H9 (cell line): ENCODE measurements around the gene PLEKHG1. TPM values are rescaled to one million over a fixed set of nuclear protein-coding genes. Genes with fewer than 3 reads are reported as not detected.

ENCODE experiments used
- DNase-seq: peaks from one replicate; pipeline ENCODE4 v3.0.0-alpha.2; 2017
- H2AFZ ChIP-seq: one replicate; pipeline ENCODE4 v1.6.1; 2013; ENCODE audit warnings: mild to moderate bottlenecking, low read length, control low read depth, moderate library complexity
- H2AK5ac ChIP-seq: 2 replicates; pipeline ENCODE4 v1.6.1; 2013; ENCODE audit warnings: low read length, control low read depth, mixed read lengths; ENCODE audit not compliant: insufficient read length
- H2BK120ac ChIP-seq: one replicate; pipeline ENCODE4 v1.6.1; 2013; ENCODE audit warnings: low read depth, mild to moderate bottlenecking, low read length, control low read depth, inconsistent platforms; ENCODE audit not compliant: poor library complexity, severe bottlenecking
- H2BK12ac ChIP-seq: 2 replicates; pipeline ENCODE4 v1.6.1; 2013; ENCODE audit warnings: low read length, control low read depth, mixed read lengths, low read depth; ENCODE audit not compliant: insufficient read length
- H2BK15ac ChIP-seq: 2 replicates; pipeline ENCODE4 v1.6.1; 2013; ENCODE audit warnings: low read depth, low read length, control low read depth
- H2BK20ac ChIP-seq: one replicate; pipeline ENCODE4 v1.6.1; 2013; ENCODE audit warnings: low read depth, mild to moderate bottlenecking, low read length, control low read depth, inconsistent platforms; ENCODE audit not compliant: poor library complexity, severe bottlenecking
- H2BK5ac ChIP-seq: 2 replicates; pipeline ENCODE4 v1.6.1; 2013; ENCODE audit warnings: low read length, control low read depth, mixed read lengths; ENCODE audit not compliant: insufficient read length
- H3K14ac ChIP-seq: 2 replicates; pipeline ENCODE4 v1.6.1; 2013; ENCODE audit warnings: low read length, control low read depth; ENCODE audit not compliant: insufficient read depth
- H3K18ac ChIP-seq: 2 replicates; pipeline ENCODE4 v1.6.1; 2013; ENCODE audit warnings: low read depth, mild to moderate bottlenecking, mixed read lengths, low read length, control low read depth; ENCODE audit not compliant: insufficient read length
- H3K23ac ChIP-seq: 2 replicates; pipeline ENCODE4 v1.6.1; 2013; ENCODE audit warnings: low read length, control low read depth, mixed read lengths, low read depth; ENCODE audit not compliant: insufficient read length
- H3K23me2 ChIP-seq: 2 replicates; pipeline ENCODE4 v1.6.1; 2013; ENCODE audit warnings: low read depth, mild to moderate bottlenecking, mixed read lengths, low read length, control low read depth; ENCODE audit not compliant: insufficient read length, poor library complexity, severe bottlenecking
- H3K27ac ChIP-seq: 2 replicates; pipeline ENCODE4 v1.5.1; 2013; ENCODE audit warnings: low read length, control low read depth, mixed read lengths, low read depth; ENCODE audit not compliant: insufficient read length
- H3K27me3 ChIP-seq: 2 replicates; pipeline ENCODE4 v1.6.1; 2013; ENCODE audit warnings: low read length, control low read depth, inconsistent platforms; ENCODE audit not compliant: insufficient read depth
- H3K4ac ChIP-seq: 2 replicates; pipeline ENCODE4 v1.6.1; 2013; ENCODE audit warnings: low read depth, mild to moderate bottlenecking, control low read depth, inconsistent platforms, low read length, moderate library complexity
- H3K4me1 ChIP-seq: 2 replicates; pipeline ENCODE4 v1.6.1; 2013; ENCODE audit warnings: low read length, control low read depth, inconsistent platforms; ENCODE audit not compliant: insufficient read depth
- H3K4me2 ChIP-seq: 2 replicates; pipeline ENCODE4 v1.6.1; 2013; ENCODE audit warnings: low read length, control low read depth, mixed read lengths; ENCODE audit not compliant: insufficient read length, insufficient read depth
- H3K56ac ChIP-seq: 2 replicates; pipeline ENCODE4 v1.6.1; 2013; ENCODE audit warnings: low read depth, mild to moderate bottlenecking, mixed read lengths, low read length, control low read depth; ENCODE audit not compliant: insufficient read length
- H3K79me1 ChIP-seq: 2 replicates; pipeline ENCODE4 v1.6.1; 2013; ENCODE audit warnings: low read depth, mild to moderate bottlenecking, moderate library complexity, low read length, control low read depth, inconsistent platforms; ENCODE audit not compliant: insufficient read depth, poor library complexity, severe bottlenecking
- H3K79me2 ChIP-seq: 2 replicates; pipeline ENCODE4 v1.6.1; 2013; ENCODE audit warnings: low read length, control low read depth, inconsistent platforms; ENCODE audit not compliant: insufficient read depth
- H3K9ac ChIP-seq: 2 replicates; pipeline ENCODE4 v1.6.1; 2013; ENCODE audit warnings: low read length, control low read depth, mixed read lengths; ENCODE audit not compliant: insufficient read length; ENCODE audit errors: extremely low read depth
- H3K9me3 ChIP-seq: one replicate; pipeline ENCODE4 v1.6.1; 2013; ENCODE audit warnings: low read depth, low read length, inconsistent platforms; ENCODE audit not compliant: control insufficient read depth
- H3T11ph ChIP-seq: one replicate; pipeline ENCODE4 v1.6.1; 2013; ENCODE audit warnings: mild to moderate bottlenecking, low read length, control low read depth, inconsistent platforms
- H4K20me1 ChIP-seq: one replicate; pipeline ENCODE4 v1.6.1; 2013; ENCODE audit not compliant: control insufficient read depth, insufficient read length, insufficient read depth
- H4K5ac ChIP-seq: 2 replicates; pipeline ENCODE4 v1.6.1; 2013; ENCODE audit warnings: low read depth, mild to moderate bottlenecking, mixed read lengths, low read length, control low read depth; ENCODE audit not compliant: insufficient read length
- H4K8ac ChIP-seq: replicated peaks from 2 replicates; pipeline ENCODE4 v1.6.1; 2013; ENCODE audit warnings: low read length, control low read depth, mixed read lengths, low read depth; ENCODE audit not compliant: insufficient read length
- H4K91ac ChIP-seq: 2 replicates; pipeline ENCODE4 v1.6.1; 2013; ENCODE audit warnings: low read depth, mild to moderate bottlenecking, moderate library complexity, mixed read lengths, low read length, control low read depth; ENCODE audit not compliant: insufficient read length
- H3K27ac Mint-ChIP-seq, 3 experiments: 2 replicates in 2 of 3; 3 replicates in 1 of 3; pipeline ENCODE4 v1.8.0; 2020 to 2021; ENCODE audit warnings: mixed read lengths in 3 of 3, mild to moderate bottlenecking in 1 of 3, moderate library complexity in 1 of 3
- H3K27me3 Mint-ChIP-seq: 2 replicates; pipeline ENCODE4 v1.8.0; 2021; ENCODE audit warnings: low read depth, mild to moderate bottlenecking, moderate library complexity, mixed read lengths
- H3K36me3 Mint-ChIP-seq, 3 experiments: 2 replicates in 2 of 3; 3 replicates in 1 of 3; pipeline ENCODE4 v1.8.0; 2020 to 2021; ENCODE audit warnings: low read depth in 3 of 3, mixed read lengths in 3 of 3; ENCODE audit not compliant: insufficient read depth in 1 of 3
- H3K4me1 Mint-ChIP-seq, 2 experiments: 2 replicates each; pipeline ENCODE4 v1.8.0; 2020; ENCODE audit warnings: mixed read lengths in 2 of 2
- H3K4me3 Mint-ChIP-seq, 2 experiments: 2 replicates in 1 of 2; 3 replicates in 1 of 2; pipeline ENCODE4 v1.8.0; 2020 to 2021; ENCODE audit warnings: mild to moderate bottlenecking in 2 of 2, mixed read lengths in 2 of 2, moderate library complexity in 1 of 2
- H3K9me3 Mint-ChIP-seq, 2 experiments: 2 replicates in 1 of 2; 3 replicates in 1 of 2; pipeline ENCODE4 v1.8.0; 2020; ENCODE audit warnings: mild to moderate bottlenecking in 2 of 2, mixed read lengths in 2 of 2, moderate library complexity in 1 of 2
- WGBS: extraction: QIAGEN DNeasy Blood & Tissue Kit; methylation state at CpG from one replicate; pipeline ENCODE4 v1.1.7; 2013; ENCODE audit warnings: missing lambda C conversion rate, low lambda C conversion rate, mixed read lengths; ENCODE audit not compliant: insufficient read length; ENCODE audit errors: extremely low coverage; 5-methylcytosine and 5-hydroxymethylcytosine counted together
- total RNA-seq: library from RNA; stranded (reverse); gene quantifications from 2 replicates; pipeline ENCODE4 v1.2.1, GENCODE V29; 2021
- TF ChIP-seq, protein P1 (sequence below): fragments of 200-600 bp; sonication (generic); conservative IDR thresholded peaks from 3 replicates; pipeline ENCODE4 v1.8.0; 2021; ENCODE audit warnings: antibody characterized with exemption, mild to moderate bottlenecking

Gene PLEKHG1
- total RNA-seq, 1 experiment from 2014 or later = 1.0 TPM

DNA sequence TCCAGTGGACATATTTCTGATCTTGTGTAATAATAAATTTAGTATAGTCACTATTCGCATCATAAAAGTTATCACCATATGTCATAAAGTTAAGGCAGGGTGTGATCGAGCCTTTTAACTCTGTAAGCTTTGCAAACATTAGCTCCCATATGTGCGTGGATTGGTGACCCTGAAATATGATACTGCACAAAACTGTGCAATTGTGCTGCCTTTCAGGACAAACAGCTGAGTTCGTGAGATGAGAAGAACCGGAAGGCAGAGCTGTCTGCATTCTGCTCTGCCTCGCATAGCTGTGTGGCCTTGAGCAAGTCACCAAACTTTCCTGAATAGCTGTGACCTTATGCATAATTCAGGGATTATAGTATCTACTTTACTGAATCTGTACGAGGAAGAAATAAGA lies 3.2 kb upstream of the PLEKHG1 start:
- Histone ChIP-seq H2AFZ (no peak overlapping the region), H2BK12ac (no peak overlapping the region), H3K23ac (no peak overlapping the region), H4K20me1 (no peaks in the 10 kb centered on the region), H4K5ac (no peak overlapping the region), H2BK120ac (no peak overlapping the region), H3K18ac (no peak overlapping the region), H3K56ac (no peak overlapping the region), H3K79me2 (no peaks in the 10 kb centered on the region), H2AK5ac (no peak overlapping the region), H4K8ac (no peak overlapping the region), H3K27me3 (peaks cover 14% of the 10 kb centered on the region; the same call in 1 of the 2 replicates), H2BK20ac (no peak overlapping the region), H3K27ac (no peak overlapping the region), H3K23me2 (peaks cover 2% of the 10 kb centered on the region), H2BK5ac (no peak overlapping the region), H3K4ac (no peak overlapping the region), H3K9ac (no peak overlapping the region), H3T11ph (no peak overlapping the region), H3K14ac (no peak overlapping the region), H2BK15ac (no peak overlapping the region), H3K4me2 (no peak overlapping the region), H3K79me1 (no peaks in the 10 kb centered on the region), H4K91ac (no peak overlapping the region), H3K4me1 (no peaks in the 10 kb centered on the region), H3K9me3 (no peaks in the 10 kb centered on the region)
- H3K9me3 Mint-ChIP-seq = no peaks in the 10 kb centered on the region; a peak in 1 of 5 replicates
- no CpG with 5 or more reads among the region's 7 CpGs for WGBS
- TF ChIP-seq, protein P1, sequence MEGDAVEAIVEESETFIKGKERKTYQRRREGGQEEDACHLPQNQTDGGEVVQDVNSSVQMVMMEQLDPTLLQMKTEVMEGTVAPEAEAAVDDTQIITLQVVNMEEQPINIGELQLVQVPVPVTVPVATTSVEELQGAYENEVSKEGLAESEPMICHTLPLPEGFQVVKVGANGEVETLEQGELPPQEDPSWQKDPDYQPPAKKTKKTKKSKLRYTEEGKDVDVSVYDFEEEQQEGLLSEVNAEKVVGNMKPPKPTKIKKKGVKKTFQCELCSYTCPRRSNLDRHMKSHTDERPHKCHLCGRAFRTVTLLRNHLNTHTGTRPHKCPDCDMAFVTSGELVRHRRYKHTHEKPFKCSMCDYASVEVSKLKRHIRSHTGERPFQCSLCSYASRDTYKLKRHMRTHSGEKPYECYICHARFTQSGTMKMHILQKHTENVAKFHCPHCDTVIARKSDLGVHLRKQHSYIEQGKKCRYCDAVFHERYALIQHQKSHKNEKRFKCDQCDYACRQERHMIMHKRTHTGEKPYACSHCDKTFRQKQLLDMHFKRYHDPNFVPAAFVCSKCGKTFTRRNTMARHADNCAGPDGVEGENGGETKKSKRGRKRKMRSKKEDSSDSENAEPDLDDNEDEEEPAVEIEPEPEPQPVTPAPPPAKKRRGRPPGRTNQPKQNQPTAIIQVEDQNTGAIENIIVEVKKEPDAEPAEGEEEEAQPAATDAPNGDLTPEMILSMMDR = no peak
- H3K27ac Mint-ChIP-seq = no peak overlapping the region
- peaks cover 70% of the 10 kb centered on the region for H3K27me3 Mint-ChIP-seq
- H3K4me1 Mint-ChIP-seq = peaks cover 11 to 16% of the 10 kb centered on the region in 2 experiments
- H3K36me3 Mint-ChIP-seq = no peaks in the 10 kb centered on the region
- no peak overlapping the region for H3K4me3 Mint-ChIP-seq
- no peak for DNase-seq
